HUES6 (cell line): ENCODE data around the gene CLCN1.

Source experiments
- H3K27ac ChIP-seq: 2 replicates; pipeline ENCODE4 v1.7.0; 2013; ENCODE audit warnings: low read depth, mild to moderate bottlenecking, low read length, inconsistent platforms
- H3K27me3 ChIP-seq: 2 replicates; pipeline ENCODE4 v1.6.1; 2013; ENCODE audit warnings: low read length; ENCODE audit not compliant: control insufficient read depth, insufficient read depth
- H3K36me3 ChIP-seq: 2 replicates; pipeline ENCODE4 v1.6.1; 2013; ENCODE audit warnings: low read length; ENCODE audit not compliant: control insufficient read depth, insufficient read depth
- H3K4me1 ChIP-seq: 2 replicates; pipeline ENCODE4 v1.6.1; 2013; ENCODE audit warnings: low read length; ENCODE audit not compliant: control insufficient read depth, insufficient read depth
- H3K4me3 ChIP-seq: 2 replicates; pipeline ENCODE4 v1.5.1; 2013; ENCODE audit warnings: low read depth, low read length
- H3K9ac ChIP-seq: one replicate; pipeline ENCODE4 v1.6.1; 2013; ENCODE audit warnings: mild to moderate bottlenecking, low read length
- H3K9me3 ChIP-seq: 2 replicates; pipeline ENCODE4 v1.6.1; 2013; ENCODE audit warnings: low read depth, low read length; ENCODE audit not compliant: control insufficient read depth, insufficient read depth

The CLCN1 gene

DNA sequence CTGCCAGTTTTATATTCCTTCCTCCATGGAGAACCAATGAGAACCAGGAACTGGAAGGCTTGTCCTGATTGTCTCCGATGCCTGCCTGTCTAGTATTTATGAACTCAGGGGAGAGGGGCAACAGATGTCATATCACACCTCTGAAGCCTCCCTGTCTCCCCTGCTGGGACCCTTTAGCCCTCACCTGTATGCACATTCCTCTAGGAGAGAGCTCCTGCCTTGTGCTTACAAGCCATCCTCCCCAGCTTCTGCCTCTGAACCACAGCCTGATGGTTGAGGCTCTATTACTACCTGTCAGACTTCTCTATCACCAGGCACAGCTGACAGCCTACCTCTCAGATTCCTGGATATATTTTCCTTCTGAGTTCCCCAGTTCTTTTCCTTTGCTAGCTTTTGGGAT is 52.5 kb downstream of the CLCN1 start:
- H3K9ac ChIP-seq = no peak overlapping the region
- no peak overlapping the region for H3K4me3 ChIP-seq
- peaks cover 37% of the 10 kb centered on the region for H3K4me1 ChIP-seq
- no peak overlapping the region for H3K27ac ChIP-seq
- no peaks in the 10 kb centered on the region for H3K36me3 ChIP-seq
- H3K9me3 ChIP-seq = no peaks in the 10 kb centered on the region
- H3K27me3 ChIP-seq = peaks cover 22% of the 10 kb centered on the region

- H3K4me1 ChIP-seq = peaks cover 47% of the 10 kb centered on the region
- H3K27me3 ChIP-seq = peaks cover 7% of the 10 kb centered on the region; the same call in 1 of the 2 replicates
- no peaks in the 10 kb centered on the region for H3K36me3 ChIP-seq
- peak overlapping the region; percentile 12; the same call in 1 of the 2 replicates for H3K4me3 ChIP-seq
- peak overlapping the region; percentile 6; the same call in 1 of the 2 replicates for H3K27ac ChIP-seq
- no peaks in the 10 kb centered on the region for H3K9me3 ChIP-seq
- H3K9ac ChIP-seq = peak overlapping the region; percentile 35
Measured at GRCh38 chr7:143369678-143370651, 54.1 kb downstream of the CLCN1 start.

DNA sequence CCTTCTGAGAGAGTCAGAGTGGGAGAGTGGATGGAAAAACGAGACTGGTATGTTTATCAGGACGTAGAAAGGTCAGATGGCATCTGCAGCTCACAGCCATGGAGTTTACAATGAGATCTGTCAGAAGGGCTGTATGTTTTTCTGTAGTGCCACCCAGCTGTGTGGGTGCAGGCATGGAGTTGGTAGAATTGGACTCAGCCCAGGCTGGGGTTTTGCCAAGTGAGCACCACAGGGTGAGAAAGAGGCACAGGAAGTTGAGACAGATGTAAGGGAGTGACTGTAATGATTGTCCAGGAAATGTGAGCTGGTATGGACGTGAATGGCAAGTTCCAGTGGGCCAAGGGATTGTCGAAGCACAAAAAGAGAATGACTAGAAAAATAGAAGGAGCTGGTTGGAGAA is 56.2 kb downstream of the CLCN1 start:
- peaks cover 53% of the 10 kb centered on the region for H3K4me1 ChIP-seq
- no peaks in the 10 kb centered on the region for H3K36me3 ChIP-seq
- H3K4me3 ChIP-seq = no peak overlapping the region
- H3K27ac ChIP-seq = no peak overlapping the region
- H3K27me3 ChIP-seq = no peaks in the 10 kb centered on the region
- no peak overlapping the region for H3K9ac ChIP-seq
- H3K9me3 ChIP-seq = no peaks in the 10 kb centered on the region

DNA sequence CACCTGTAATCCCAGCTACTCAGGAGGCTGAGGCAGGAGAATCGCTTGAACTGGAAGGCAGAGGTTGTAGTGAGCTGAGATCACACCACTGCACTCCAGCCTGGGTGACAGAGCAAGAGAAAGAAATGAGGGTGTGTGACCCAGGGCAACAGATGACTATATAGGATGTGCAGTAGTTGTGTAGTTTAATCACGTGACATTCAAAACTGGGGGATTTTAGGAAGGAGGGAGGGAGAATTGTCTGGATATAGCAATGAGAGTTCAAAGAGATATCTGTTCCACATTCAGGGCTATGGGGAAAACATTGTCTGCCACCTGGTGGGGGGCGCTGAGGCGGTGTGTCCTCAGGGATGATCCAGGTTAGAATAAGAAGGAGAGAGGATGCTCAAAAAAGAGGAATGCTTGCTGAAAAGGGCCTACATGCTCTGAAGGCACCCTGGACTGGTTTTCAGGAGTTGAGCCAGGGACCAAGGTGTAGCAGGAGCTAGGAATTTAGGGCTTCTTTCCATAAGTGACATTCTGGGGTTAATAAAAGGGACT is 57.4 kb downstream of the CLCN1 start:
- Histone ChIP-seq H3K9me3 (no peaks in the 10 kb centered on the region), H3K36me3 (no peaks in the 10 kb centered on the region), H3K27me3 (no peaks in the 10 kb centered on the region), H3K9ac (no peak overlapping the region), H3K4me1 (peaks cover 51% of the 10 kb centered on the region), H3K4me3 (no peak overlapping the region), H3K27ac (no peak overlapping the region)

DNA sequence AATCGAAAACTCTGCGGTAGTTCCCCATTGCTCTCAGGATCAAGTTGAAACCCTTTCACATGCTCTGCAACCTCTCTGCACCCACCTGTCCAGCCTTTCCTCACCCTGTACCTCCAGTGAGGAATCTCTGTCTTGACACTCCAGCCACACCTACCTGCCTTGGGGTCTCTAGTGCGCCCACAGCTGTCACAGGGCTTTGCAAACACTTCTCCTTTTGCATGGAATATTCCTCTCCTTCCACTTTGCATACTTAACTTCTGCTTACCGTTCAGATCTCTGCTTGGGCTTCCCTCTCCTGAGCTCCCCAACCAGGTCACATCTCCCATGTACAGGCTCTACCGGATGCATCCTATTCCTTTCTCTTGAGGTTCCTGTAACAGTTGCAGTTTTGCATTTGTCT is 58.6 kb downstream of the CLCN1 start:
- no peak overlapping the region for H3K4me3 ChIP-seq
- H3K9me3 ChIP-seq = no peaks in the 10 kb centered on the region
- no peaks in the 10 kb centered on the region for H3K36me3 ChIP-seq
- H3K4me1 ChIP-seq = peaks cover 52% of the 10 kb centered on the region
- H3K9ac ChIP-seq = no peak overlapping the region
- H3K27me3 ChIP-seq = no peaks in the 10 kb centered on the region
- H3K27ac ChIP-seq = no peak overlapping the region

DNA sequence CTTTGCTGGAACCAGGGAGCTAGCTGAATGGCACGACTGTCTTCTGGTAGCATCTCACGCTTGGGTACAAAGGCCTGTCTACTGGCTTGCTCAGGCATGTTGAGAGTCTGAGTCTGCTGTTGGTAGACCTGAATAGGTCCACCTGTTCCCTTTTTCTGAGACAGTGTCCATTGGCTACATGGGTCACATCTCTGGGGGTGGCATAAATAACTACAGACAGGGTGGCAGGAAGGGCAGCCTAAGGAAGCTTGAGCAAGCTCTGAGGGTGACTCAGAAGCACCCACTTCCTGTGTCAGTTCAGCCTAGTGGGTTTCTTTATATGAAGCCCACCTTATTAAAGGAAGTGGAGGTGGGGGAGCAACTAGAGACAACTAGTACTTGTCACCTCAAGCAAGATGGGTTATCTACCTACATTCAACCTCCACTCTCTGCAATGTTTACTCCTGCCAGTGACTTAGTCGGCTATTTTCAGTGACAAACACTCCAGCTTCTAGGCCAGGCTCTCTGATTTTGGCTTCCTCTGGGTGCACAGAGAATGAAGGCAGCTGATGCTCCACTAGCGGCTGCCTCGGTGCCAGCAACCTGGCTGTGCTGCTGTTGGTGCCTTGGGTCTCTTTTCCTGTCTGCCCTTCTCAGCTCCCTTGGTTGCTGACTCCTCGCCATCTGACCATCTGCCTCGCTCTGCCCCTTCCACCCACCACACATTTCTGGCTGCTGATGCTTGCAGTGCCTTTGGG is 59.6 kb downstream of the CLCN1 start:
- Histone ChIP-seq H3K9me3 (no peaks in the 10 kb centered on the region), H3K4me3 (no peak overlapping the region), H3K9ac (no peak overlapping the region), H3K4me1 (peaks cover 47% of the 10 kb centered on the region), H3K27me3 (no peaks in the 10 kb centered on the region), H3K27ac (no peak overlapping the region), H3K36me3 (no peaks in the 10 kb centered on the region)

GRCh38 chr7:143376396-143376795 is 60.5 kb downstream of the CLCN1 start:
- H3K9ac ChIP-seq = no peak overlapping the region
- H3K27me3 ChIP-seq = no peaks in the 10 kb centered on the region
- no peaks in the 10 kb centered on the region for H3K9me3 ChIP-seq
- no peaks in the 10 kb centered on the region for H3K36me3 ChIP-seq
- peaks cover 41% of the 10 kb centered on the region for H3K4me1 ChIP-seq
- H3K4me3 ChIP-seq = no peak overlapping the region
- H3K27ac ChIP-seq = no peak overlapping the region

GRCh38 chr7:143379611-143380259 is 63.8 kb downstream of the CLCN1 start:
- Histone ChIP-seq H3K36me3 (peaks cover 27% of the 10 kb centered on the region), H3K4me1 (peaks cover 39% of the 10 kb centered on the region), H3K9me3 (no peaks in the 10 kb centered on the region), H3K27me3 (no peaks in the 10 kb centered on the region), H3K27ac (no peak overlapping the region), H3K9ac (peak overlapping the region; percentile 96), H3K4me3 (peak overlapping the region; percentile 82)

DNA sequence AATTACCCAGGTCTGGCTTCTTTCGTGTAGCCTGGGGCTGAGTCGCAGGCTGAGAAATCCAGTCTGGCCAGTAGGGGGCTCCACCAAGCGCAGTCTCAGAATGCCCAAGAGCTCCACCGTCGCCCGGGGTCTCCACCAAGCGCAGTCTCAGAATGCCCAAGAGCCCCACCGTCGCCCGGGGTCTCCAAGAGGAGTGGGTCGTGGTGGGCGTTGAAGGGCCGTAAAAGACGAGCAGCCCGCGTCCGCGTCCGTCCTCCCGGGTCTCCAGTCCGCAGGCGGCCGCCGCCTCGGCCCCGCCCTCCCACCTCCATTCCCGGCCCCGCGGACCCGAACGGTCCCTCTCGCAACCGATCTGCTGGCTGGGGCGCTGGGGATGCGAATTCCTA is 64.3 kb downstream of the CLCN1 start:
- H3K27me3 ChIP-seq = no peaks in the 10 kb centered on the region
- peaks cover 32% of the 10 kb centered on the region for H3K36me3 ChIP-seq
- peak overlapping the region; percentile 96 for H3K9ac ChIP-seq
- H3K4me3 ChIP-seq = peak overlapping the region; percentile 82
- H3K4me1 ChIP-seq = peaks cover 37% of the 10 kb centered on the region
- H3K9me3 ChIP-seq = no peaks in the 10 kb centered on the region
- H3K27ac ChIP-seq = peak overlapping the region; percentile 99

DNA sequence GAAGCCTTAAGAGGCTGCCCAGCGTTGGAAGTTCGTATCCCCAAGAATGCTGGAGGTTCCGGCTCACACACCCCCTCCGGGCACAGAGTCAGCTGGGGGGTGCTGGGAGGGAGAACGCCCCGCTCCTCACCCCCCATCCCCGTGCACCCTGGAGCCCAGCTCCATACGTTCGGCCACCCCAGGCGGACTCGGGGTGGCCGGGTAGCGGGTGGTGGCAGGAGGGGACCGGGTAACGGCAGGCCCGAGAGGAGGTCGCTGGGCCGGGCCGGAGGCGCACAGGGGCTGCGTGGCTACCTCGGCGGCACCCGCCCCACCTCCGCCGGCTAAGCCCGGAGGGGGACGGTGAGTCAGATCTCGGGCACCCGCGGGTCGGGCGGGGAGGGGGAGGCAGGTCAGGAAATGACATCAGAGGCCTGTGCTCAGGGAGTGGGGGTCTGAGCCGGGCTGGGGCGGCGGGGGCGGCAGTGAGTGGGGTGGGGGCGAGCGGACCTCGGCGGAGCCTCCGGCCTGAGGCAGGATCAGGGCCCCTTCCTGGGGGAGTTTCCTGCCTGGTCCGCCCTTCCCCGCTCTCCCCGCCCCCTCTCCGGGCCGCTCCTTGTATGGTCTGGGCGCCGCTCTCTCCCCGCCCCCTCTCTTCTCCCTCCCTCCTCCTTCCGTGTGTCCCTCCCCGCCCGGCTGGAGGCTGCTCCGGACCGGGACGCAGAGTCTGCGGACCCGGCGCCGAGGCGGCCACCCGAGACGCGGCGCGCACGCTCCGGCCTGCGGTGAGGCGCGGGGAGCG is 64.9 kb downstream of the CLCN1 start, which contains the start of gene ZYX:
ZYX (plus strand) TSS at position 700 of the 781 bp plus-strand sequence. CDS start 227 bp downstream, outside the sequence.
- H3K9me3 ChIP-seq = no peaks in the 10 kb centered on the region

More for the DNA sequence above, 64.9 kb downstream of the CLCN1 start, which contains the start of gene ZYX:
- H3K4me1 ChIP-seq = peaks cover 32% of the 10 kb centered on the region
- H3K27ac ChIP-seq = peak within 1 kb of the TSS; percentile 99
- H3K4me3 ChIP-seq = peak within 1 kb of the TSS; percentile 82
- peaks cover 37% of the 10 kb centered on the region for H3K36me3 ChIP-seq
- no peaks in the 10 kb centered on the region for H3K27me3 ChIP-seq
- H3K9ac ChIP-seq = peak within 1 kb of the TSS; percentile 96
